ENCODE measurements around the gene PRDM1.

PRDM1 gene

DNA sequence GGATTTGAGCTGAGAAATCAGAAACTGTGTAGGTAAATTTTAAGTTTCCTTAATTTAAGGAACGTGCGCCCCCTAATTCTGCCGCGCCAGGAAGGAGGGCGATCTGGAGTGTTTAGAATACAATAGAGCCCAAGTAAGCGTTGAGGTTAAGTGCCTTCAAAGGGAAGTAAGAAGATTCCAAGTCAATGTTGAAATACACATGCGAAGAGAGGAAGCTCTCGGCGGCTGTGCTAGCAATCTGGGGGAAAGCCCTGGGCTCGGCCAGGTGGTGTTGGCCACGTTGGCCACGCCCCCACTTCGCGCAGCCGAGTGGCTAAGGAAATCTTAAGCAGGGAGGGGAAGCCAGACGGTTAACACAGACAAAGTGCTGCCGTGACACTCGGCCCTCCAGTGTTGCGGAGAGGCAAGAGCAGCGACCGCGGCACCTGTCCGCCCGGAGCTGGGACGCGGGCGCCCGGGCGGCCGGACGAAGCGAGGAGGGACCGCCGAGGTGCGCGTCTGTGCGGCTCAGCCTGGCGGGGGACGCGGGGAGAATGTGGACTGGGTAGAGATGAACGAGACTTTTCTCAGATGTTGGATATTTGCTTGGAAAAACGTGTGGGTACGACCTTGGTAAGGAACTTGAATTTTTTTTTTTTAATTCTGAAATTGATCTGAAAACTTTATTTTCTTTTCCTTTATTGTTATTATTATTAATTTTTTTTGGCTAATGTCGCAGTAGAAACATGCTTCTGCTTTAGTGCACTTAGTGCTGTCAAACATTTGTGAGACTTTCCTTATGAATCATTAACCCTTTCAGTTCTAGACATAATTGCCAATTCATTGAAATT lies at the start of gene PRDM1:
TSS of gene PRDM1 (plus strand) at position 353 of the 830 bp plus-strand sequence. CDS start at position 571, 218 bp downstream.
- DNase-seq = peak; percentile 89

DNA sequence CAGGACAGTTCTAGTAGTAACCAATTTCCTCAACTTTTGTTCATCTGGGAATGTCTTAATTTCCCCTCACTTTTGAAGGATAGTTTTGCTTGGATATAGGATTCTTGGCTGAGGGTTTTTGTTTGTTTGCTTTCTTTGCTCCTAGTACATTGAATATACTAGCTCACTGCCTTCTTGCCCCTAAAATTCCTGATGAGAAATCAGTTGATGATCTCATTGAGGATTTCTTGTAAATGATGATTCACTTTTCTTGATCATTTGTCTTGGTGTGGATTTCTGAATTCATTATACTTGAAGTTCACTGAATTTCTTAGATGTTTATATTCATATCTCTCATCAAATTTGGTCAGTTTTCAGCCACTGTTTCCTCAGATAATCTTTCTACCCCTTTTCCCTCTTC lies 49.1 kb upstream of the PRDM1 start:
- DNase-seq = no peak

DNA sequence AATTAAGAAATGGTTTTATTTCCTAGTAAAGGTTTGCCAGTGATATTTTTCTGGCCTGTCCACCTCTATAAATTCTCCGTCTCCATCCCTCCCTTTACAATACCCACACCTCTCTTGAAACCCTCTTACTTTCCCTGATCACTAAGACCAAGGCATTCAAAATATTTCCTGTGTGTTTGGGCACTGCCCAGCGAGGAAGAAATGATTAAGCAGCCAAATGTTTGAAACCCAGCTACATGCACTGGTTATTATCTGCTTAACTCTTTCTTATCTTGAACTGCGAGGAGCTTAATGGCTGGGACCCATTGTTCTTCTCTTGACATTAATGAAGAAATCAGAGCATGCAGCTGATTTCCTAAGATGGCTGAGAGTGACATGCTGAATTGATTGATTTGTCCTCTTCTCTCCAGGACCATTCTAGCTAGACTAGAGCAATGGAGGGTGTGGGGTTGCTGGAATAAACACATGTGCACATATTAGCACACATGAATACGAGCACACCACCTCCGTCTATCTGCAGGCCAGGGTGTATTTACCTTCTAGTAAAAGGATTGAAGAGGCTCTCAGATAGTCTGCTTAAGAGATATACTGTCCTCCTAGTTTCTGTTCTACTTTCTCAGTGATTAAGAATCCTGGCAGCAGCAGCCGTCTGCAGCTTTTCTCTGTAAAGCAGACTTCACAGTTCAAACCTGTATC lies 46.1 kb upstream of the PRDM1 start:
- no peak for DNase-seq

DNA sequence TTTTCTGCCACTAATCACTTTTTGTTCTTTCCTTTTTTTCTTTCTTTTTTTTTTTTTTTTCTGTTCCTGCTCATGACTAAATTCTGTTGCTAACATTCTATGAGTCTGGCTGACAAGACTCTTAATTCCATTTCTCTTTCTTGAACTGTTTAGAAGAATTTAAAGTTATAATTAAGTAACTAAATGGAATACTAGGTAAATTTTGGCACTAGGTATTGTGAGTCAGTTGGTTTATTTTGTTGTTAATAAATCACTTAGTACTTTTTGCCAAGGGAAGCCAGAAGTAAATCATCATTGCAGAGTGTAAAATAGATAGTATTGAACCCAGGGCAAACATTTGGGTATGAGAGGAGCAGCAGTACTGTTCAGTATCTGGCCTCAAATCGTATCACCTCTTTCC lies 42.0 kb upstream of the PRDM1 start:
- no peak for DNase-seq

- no peak for DNase-seq
These were observed 41.1 kb upstream of the PRDM1 start for GRCh38 chr6:106045077-106045476.

GRCh38 chr6:106046116-106046853 lies 39.9 kb upstream of the PRDM1 start:
- no peak for DNase-seq

GRCh38 chr6:106046854-106047200 lies 39.3 kb upstream of the PRDM1 start:
- DNase-seq = no peak

DNA sequence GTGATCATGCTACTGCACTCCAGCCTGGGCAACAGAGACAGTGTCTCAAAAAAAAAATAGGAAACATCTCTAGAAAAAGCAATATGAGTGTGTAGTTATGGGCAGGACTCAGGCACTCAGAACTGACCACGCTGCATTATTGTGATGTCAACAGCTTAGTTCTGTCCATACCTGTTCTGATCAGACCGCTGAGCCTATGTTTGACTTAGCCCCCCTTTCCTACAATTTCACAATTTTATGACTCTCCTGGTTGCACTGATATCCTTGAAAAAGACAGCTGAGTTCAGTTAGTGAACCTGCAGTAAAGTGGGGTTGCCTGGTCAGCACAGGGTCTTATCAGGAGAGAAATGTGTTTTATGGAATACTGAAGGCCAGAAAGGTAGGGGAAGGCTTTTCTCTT lies 37.8 kb upstream of the PRDM1 start:
- no peak for DNase-seq

DNA sequence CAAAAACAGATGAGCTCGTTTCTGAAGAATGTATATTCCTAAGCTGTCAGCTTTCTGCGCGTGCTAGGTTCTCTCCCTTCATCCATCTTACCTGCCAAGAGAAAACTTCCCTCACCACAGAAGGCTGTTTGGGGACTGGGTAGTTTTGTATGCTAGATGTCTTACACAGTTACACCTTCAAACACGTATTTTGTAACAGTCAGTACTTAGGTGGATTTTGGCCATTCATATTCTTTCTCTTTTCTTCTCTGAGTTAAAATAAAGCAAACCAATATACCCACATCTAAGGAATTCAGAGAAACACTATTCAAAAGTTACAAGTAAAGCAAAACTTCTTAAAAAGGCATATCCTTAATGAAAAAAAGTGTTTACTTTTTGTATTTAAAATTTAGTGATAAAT lies 35.6 kb upstream of the PRDM1 start:
- DNase-seq = no peak

DNA sequence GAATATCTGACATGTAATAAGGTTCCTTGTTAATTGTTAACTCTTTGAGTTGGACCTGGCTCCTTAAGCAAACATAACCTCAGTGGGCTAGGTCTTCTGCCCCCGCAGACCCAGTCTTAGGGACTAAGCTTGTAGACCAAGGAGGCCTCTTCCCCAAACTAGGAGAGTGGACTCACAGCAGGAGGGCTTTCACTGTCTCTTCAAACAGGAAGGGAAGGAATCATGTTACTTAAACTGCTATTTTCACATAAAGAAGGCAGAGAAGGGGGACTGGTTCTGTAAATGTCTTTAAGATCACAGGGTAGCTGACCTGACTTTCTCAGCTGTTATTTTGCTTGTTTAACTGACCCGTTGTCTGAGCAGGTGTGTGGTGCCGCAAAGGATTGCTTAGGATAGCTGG lies 34.9 kb upstream of the PRDM1 start:
- no peak for DNase-seq

DNA sequence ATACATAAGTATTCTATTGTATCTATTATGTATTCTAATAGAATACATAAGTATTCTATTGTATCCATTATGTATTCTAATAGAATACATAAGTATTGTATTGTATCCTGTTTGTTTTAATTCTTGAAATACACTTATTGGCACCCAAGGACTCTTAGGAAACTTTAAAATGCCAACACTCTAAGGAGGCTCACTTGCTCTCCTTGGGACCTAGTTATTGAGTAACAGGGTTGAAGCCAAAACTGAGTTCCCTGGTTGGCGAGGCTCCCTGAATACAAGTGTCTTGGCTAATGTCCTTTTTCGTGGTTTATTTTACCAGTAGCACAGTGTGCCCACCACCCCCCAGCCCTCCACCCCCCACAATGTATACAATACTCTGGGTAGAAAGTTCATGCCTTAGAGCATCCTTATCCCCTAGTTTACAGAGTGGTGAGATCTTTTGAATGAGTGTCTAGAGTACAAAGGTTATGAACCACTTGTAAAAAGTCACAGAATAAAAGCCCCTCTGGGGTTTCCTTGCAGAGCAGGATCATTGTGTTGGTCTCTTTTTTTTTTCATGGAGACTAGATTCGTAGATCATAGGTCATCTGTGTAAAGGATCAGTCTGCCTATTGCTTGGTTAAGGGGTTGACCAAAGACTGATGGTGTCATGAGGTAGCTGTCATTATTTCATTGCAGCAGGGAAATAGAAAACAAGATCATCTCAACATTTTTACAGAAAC lies 32.5 kb upstream of the PRDM1 start:
- DNase-seq = no peak

DNA sequence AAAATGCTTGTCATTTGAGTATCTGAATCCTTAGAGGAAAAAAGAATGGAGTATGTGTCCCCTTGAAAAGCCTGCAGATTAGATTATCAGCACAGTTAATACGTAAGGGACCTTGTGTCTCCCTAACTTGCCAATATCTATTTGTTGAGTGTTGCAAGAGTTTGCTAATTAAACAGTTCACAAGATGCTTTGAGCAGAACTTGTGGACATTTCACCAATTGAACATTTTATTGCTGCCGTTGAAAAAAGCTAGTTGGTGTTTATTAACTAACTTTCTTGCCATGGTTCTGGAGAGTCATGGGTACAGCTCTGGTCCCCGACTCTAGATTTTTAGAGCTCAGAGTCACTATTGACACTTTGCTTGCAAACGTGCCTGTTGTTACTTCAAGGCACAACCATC lies 30.6 kb upstream of the PRDM1 start:
- DNase-seq = no peak

- DNase-seq = no peak
These were observed 29.9 kb upstream of the PRDM1 start for GRCh38 chr6:106056060-106056745.

DNA sequence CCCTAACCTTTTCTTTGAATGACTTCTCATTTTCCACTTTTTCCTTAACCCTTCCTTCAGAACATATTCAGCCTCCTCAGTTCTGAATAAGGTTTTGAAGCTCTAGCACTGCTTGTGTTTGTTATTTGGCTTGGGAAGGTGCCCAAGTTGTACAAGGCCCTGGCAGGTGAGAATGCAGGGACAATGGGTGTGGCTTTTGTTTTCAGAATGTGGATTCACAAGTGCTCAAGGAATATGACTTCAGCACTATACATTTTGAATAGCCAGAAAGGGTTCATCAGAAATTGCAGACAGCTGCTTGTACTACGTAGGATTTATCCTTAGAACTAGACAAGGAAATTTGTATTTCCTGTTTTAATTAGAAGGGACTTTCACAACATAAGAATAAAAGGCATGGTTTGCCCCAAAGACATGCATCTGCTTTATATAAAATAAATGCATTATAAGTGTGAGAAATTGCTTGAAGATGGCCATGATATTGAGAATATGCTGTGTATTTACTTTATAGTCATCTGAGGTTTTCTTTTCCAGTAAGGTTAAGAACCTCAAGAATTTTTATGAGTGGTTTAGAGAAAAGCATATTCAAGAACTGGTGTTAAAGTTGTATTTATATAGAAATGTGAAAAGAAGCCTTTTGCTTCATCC lies 29.3 kb upstream of the PRDM1 start:
- DNase-seq = no peak

DNA sequence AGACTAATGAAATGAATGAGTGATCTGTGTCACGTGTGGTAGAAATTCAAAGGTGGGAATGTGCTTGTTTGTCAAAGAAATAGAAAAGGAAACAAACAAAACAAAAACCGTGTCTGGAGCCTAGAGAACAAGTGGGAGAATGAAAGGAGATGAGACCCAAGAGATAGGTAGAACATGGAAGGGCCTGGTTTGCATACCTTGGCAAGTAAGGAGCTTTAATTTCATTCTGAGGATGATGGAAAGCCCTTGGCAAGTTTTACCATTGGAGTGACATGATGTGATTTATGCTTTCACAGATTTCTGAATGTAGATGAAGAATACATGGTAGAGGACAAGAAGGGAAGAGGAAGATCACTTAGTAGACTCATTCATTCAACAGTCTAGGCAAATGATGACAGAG lies 26.8 kb upstream of the PRDM1 start:
- no peak for DNase-seq

DNA sequence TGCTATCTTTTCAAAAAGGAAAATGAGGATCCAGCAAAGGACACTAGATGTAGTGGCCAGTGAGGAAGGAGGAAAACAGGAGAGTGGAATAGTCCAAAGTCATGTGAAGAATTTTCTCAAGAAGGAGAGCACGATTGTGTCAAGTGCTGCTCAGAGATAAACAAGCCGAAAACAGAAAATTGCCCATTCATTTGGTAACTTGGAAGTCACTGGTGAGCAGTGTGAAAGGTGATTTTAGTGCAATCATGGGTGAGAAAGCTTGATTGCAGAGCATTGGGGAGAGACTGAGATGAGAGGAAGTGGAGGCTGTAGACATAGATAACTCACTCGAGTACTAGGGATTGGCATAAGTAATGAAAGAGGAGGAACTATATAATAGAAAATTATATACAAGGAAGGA lies 26.0 kb upstream of the PRDM1 start:
- DNase-seq = no peak

DNA sequence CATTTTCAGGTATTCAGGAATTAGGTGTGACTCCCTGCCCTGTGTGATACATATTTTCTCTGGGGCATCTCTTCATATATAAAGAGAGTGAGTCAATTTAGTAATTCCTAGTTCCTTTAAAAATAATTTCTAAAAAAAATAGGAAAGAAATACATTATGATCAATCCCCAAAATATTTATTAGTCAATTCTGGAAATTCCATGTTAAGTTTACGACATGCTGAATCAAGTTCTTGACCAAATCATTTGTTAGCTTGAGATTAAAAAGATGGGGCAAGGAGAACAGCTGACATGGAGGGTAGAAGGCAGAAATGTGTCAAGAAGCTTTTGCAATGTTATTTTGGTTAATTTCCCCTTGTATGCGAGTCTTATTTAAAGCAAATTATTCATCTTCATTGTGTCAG lies 22.7 kb upstream of the PRDM1 start:
- DNase-seq = no peak

GRCh38 chr6:106064142-106064541 lies 22.0 kb upstream of the PRDM1 start:
- no peak for DNase-seq

GRCh38 chr6:106064756-106065155 lies 21.4 kb upstream of the PRDM1 start:
- DNase-seq = no peak

GRCh38 chr6:106066989-106067388 lies 19.1 kb upstream of the PRDM1 start:
- DNase-seq = no peak

GRCh38 chr6:106069478-106069877 lies 16.7 kb upstream of the PRDM1 start:
- DNase-seq = peak; percentile 82

DNA sequence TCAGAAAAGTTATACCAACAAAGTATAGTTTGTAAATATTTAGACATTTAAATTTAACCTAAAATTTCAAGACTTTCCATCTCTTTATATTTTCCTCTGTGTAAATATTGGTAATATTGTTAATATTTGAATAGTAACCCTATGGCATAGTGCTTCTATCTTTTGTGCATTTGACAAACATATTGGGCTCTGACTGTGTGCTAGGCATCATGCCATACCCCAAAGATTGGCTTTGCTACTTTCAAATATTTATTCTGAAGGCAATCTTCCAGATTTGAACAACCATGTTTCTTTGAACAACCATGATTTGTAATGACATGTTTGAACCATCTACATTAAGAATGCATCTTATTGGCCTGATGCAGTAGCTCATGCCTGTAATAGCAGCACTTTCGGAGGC lies 15.5 kb upstream of the PRDM1 start:
- no peak for DNase-seq

Measured in NCI-H774 (cell line).